Activated T-cell treated with anti-CD3 and anti-CD28 coated beads, Interleukin-2, amount 50 U/mL, for 24 hours (primary cell): ENCODE measurements around the gene NFE2L3.
"Not testable (repeated sequence)": the region's sequence is repeated elsewhere in the genome, so short reads cannot be mapped to it uniquely, and the experiment has no call there.

Experiments
- DNase-seq: peaks from one replicate; pipeline ENCODE4 v3.0.0-alpha.2; 2020
- H3K27ac Mint-ChIP-seq: 2 replicates; pipeline ENCODE4 v1.8.0; 2020; ENCODE audit warnings: mild to moderate bottlenecking, mixed read lengths
- H3K27me3 Mint-ChIP-seq: 2 replicates; pipeline ENCODE4 v1.8.0; 2020; ENCODE audit warnings: mixed read lengths
- H3K36me3 Mint-ChIP-seq: 2 replicates; pipeline ENCODE4 v1.8.0; 2020; ENCODE audit warnings: low read depth, mixed read lengths
- H3K4me1 Mint-ChIP-seq: 2 replicates; pipeline ENCODE4 v1.8.0; 2020; ENCODE audit warnings: low read depth, mixed read lengths
- H3K4me3 Mint-ChIP-seq: 2 replicates; pipeline ENCODE4 v1.8.0; 2020; ENCODE audit warnings: mild to moderate bottlenecking, moderate library complexity, mixed read lengths
- H3K9me3 Mint-ChIP-seq: 2 replicates; pipeline ENCODE4 v1.8.0; 2020; ENCODE audit warnings: mixed read lengths

The NFE2L3 gene

DNA sequence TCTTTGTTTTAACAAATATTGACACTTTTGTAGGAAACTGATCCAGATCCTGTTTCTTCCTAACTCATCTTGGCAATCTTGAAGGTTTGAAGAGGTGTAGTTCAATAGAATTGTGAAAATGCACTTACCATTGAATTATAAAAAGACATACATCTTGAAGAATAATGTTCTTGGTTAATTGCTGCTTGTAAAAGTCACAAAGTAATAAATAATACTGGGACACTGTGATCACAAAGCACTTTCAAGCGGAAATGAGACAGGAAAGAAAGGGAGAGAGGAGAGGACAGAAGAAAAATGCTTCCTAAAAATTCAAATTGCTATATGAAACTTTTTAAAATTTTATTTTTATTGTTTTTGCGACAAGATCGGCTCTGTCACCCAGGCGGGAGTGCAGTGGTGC lies 15.2 kb upstream of the NFE2L3 start:
- peaks cover 6% of the 10 kb centered on the region for H3K27me3 Mint-ChIP-seq
- no peaks in the 10 kb centered on the region for H3K9me3 Mint-ChIP-seq
- H3K4me1 Mint-ChIP-seq: no peaks in the 10 kb centered on the region
- DNase-seq: no peak
- no peak overlapping the region for H3K4me3 Mint-ChIP-seq
- no peak overlapping the region for H3K27ac Mint-ChIP-seq
- no peaks in the 10 kb centered on the region for H3K36me3 Mint-ChIP-seq

DNA sequence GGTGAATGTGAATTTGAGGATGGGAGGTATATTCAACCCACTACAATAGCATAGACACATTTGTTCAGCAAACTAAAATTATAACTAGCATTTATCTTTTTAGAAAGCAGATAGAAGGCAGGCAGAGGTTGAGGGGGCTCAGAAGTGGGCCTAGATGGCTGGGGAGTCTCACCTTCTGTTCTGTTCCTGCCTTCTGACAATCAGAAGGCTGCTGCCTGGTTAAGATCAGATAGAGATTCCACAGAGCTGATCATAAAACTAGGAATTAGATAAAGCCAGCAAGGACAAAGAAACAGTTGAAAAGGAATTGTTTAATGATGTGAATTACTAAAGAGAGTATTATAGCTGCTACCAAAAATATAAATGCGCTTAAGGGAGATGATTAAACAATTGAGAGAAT lies 11.6 kb upstream of the NFE2L3 start:
- Mint-ChIP-seq H3K36me3 (no peaks in the 10 kb centered on the region), H3K4me3 (no peak overlapping the region), H3K27me3 (peaks cover 3% of the 10 kb centered on the region), H3K27ac (no peak overlapping the region), H3K4me1 (no peaks in the 10 kb centered on the region), H3K9me3 (no peaks in the 10 kb centered on the region)
- no peak for DNase-seq

DNA sequence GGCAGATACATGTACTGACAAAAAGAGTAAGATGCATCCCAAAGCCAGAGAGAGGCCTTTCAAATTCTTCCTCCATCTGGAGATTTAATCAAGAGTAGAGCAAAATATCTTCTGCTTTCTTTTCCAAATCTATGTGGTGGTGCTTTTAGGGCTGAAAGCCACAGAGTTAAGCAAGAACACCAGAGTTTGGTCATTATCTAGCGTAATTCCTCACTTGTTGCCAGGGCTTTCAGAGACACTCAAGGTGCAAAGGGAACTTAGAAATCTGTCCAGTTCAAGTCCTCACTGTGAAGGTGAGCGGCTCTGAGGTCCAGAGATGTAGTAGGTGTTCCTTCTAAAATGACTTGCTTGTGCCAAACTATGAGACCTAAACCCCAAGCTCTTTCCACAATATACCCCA lies 10.9 kb upstream of the NFE2L3 start:
- H3K36me3 Mint-ChIP-seq: no peaks in the 10 kb centered on the region
- no peak for DNase-seq

DNA sequence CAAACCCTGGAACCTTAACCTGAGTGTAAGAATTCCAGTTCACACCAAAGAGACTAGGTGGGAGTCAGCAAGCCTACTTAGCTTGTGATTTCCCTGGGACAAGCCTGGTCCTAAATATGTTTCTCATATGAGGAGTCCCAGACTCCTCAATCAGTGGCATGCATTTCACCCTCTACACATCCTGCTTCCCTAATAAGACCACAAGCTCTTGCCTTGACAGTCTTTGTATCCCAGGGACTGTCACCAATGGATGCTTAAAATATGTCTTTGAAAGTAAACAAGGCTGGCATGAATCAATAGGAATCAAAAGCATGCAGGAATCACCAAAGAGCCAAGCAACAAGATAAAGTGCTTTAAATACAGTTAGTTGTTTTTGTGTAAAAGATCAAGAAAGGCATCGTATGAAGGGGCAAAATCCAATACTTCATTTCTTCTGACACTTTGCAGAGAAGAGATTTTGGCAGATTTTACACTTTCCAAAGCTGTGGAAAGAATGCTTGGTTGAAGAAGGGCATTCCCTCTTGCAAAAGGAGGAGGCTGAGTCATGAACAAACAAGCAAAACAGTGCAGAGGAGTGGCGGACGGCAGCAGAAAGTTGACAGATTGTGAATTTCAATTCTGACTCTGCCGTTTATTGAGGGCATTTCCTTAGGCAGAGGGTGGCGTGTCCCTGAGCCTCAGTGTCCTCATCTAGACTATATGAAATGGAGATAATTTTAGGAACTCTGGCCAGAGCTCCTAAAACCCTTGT lies 8.5 kb upstream of the NFE2L3 start:
- no peaks in the 10 kb centered on the region for H3K36me3 Mint-ChIP-seq
- H3K27me3 Mint-ChIP-seq: peaks cover 3% of the 10 kb centered on the region
- H3K4me1 Mint-ChIP-seq: no peaks in the 10 kb centered on the region
- DNase-seq: no peak
- H3K27ac Mint-ChIP-seq: no peak overlapping the region
- no peaks in the 10 kb centered on the region for H3K9me3 Mint-ChIP-seq
- no peak overlapping the region for H3K4me3 Mint-ChIP-seq

More for the DNA sequence above, 10.9 kb upstream of the NFE2L3 start:
- Mint-ChIP-seq H3K27me3 (peaks cover 3% of the 10 kb centered on the region), H3K4me1 (no peaks in the 10 kb centered on the region), H3K9me3 (no peaks in the 10 kb centered on the region), H3K27ac (no peak overlapping the region), H3K4me3 (no peak overlapping the region)

DNA sequence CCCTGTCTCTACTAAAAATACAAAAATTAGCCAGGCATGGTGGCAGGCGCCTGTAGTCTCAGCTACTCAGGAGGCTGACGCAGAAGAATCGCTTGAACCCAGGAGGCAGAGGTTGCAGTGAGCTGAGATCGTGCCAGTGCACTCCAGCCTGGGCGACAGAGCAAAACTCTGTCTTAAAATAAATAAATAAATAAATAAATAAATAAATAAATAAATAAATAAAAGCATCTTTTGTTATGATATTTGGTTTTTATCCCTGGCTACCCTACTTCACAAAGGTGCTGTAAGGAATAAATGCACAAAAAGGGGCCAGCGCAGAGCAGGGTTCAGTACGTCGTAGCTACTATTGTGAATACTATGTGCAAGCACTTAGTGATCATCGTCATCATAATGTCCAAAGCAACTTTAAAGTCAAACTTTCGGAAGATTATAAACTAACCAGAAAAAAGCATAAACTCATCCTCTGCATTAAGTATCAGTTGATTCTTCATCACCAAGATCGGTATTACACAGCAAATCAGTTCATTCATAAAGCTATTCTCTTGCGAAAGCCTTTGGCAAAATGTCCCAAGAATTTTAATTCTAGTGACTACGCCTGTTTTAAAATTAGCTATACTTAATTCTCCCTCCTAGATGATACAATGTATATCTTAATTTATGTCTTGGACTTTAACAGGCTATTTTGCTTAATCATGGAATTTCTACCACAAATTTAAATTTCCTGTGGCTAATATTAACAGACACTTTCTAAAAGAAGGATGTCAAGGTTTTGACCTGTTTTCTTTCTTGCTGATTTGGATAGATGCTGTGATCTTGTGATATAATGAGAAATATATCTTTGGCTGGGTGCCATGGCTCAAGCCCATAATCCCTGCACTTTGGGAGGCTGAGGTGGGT lies 7.6 kb upstream of the NFE2L3 start:
- Mint-ChIP-seq H3K9me3 (no peaks in the 10 kb centered on the region), H3K36me3 (no peaks in the 10 kb centered on the region), H3K27me3 (peaks cover 3% of the 10 kb centered on the region), H3K4me1 (no peaks in the 10 kb centered on the region), H3K27ac (no peak overlapping the region), H3K4me3 (no peak overlapping the region)
- DNase-seq: no peak

DNA sequence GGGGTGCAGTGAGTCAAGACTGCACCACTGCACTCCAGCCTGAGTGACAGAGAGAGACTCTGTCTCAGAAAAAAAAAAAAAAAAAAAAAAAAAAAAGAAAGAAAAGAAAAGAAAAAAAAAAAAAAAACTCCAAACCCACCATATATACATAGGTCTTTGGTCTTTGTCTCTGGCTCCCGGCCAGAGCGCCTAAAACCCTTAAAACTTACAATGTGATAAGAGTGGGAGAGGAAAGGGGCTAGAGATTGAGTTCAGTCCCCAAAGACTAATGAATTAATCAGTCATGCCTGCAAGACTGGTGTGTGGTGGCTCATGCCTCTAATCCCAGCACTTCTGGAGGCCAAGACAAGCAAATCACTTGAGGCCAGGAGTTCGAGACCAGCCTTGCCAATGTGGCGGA lies 6.8 kb upstream of the NFE2L3 start:
- Mint-ChIP-seq H3K9me3 (no peaks in the 10 kb centered on the region), H3K27me3 (peaks cover 3% of the 10 kb centered on the region), H3K36me3 (no peaks in the 10 kb centered on the region), H3K4me3 (no peak overlapping the region), H3K4me1 (no peaks in the 10 kb centered on the region), H3K27ac (no peak overlapping the region)
- no peak for DNase-seq

DNA sequence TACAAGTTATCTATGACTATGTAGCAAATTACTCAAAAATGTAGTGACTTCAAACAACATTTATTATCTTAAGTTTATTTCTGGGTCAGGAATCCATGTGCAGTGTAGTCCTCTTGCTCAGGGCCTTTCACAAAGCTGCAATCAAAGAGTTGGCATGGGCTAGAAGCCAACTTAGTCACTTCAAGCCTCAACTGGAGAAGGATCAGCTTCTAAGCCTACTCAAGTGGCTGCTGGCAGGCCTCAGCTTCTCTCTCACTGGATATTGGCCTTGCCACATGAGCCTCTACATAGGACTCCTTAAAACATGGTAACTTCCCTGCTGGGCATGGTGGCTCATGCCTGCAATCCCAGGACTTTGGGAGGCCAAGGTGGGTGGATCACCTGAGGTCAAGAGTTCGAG lies 5.0 kb upstream of the NFE2L3 start:
- Mint-ChIP-seq H3K27ac (no peak overlapping the region), H3K4me3 (no peak overlapping the region), H3K4me1 (peaks cover 15% of the 10 kb centered on the region), H3K36me3 (no peaks in the 10 kb centered on the region), H3K27me3 (peaks cover 3% of the 10 kb centered on the region), H3K9me3 (no peaks in the 10 kb centered on the region)
- DNase-seq: no peak

DNA sequence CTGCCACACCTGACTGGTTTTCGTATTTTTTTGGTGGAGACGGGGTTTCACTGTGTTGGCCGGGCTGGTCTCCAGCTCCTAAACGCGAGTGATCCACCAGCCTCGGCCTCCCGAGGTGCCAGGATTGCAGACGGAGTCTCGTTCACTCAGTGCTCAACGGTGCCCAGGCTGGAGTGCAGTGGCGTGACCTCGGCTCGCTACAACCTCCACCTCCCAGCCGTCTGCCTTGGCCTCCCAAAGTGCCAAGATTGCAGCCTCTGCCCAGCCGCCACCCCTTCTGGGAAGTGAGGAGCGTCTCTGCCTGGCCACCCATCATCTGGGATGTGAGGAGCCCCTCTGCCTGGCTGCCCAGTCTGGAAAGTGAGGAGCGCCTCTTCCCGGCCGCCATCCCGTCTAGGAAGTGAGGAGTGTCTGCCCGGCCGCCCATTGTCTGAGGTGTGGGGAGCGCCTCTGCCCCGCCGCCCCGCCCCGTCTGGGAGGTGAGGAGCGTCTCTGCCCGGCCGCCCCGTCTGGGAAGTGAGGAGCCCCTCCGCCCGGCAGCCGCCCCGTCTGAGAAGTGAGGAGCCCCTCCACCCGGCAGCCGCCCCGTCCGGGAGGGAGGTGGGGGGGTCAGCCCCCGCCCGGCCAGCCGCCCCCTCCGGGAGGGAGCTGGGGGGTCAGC lies 4.2 kb upstream of the NFE2L3 start:
- H3K4me3 Mint-ChIP-seq, DNase-seq, H3K27ac Mint-ChIP-seq, H3K27me3 Mint-ChIP-seq, H3K36me3 Mint-ChIP-seq, H3K9me3 Mint-ChIP-seq: not testable (repeated sequence)
- H3K4me1 Mint-ChIP-seq: peaks cover 15% of the 10 kb centered on the region

DNA sequence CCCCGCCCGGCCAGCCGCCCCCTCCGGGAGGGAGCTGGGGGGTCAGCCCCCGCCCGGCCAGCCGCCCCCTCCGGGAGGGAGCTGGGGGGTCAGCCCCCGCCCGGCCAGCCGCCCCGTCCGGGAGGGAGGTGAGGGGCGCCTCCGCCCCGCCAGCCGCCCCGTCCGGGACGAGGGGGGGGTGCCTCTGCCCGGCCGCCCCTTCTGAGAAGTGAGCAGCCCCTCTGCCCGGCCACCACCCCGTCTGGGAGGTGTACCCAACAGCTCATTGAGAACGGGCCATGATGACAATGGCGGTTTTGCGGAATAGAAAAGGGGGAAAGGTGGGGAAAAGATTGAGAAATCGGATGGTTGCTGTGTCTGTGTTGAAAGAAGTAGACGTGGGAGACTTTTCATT lies 3.7 kb upstream of the NFE2L3 start:
- DNase-seq, H3K4me3 Mint-ChIP-seq: not testable (repeated sequence)
- H3K4me1 Mint-ChIP-seq: peaks cover 18% of the 10 kb centered on the region

DNA sequence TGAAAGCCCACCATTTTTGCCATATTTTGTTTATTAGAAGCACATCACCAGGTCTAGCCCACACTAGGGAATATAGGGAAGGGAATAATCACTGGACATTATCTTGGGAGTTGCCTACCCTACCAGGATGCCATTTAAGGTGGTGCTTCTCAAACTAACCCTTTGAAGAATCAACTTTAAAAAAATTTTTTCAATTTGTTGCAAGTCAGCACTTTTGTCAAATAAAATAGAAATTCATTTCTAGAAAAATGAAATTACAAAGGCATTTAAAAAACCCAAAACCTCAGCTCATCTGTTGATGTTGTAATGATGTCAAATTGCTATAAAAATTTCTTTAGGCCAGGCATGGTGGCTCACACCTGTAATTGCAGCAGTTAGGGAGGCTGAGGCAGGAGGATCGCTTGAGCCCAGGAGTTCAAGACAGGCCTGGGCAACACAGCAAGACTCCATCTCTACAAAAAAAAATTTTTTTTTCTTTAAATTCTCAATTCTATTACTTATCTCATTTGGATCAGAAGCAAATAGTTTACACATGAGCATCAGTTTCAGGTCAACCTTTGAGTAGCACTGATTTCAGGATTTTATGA lies 2.5 kb upstream of the NFE2L3 start:
- Mint-ChIP-seq H3K4me1 (peaks cover 30% of the 10 kb centered on the region), H3K4me3 (no peak overlapping the region), H3K9me3 (no peaks in the 10 kb centered on the region), H3K36me3 (peaks cover 14% of the 10 kb centered on the region), H3K27me3 (no peaks in the 10 kb centered on the region), H3K27ac (no peak overlapping the region)
- no peak for DNase-seq

More for the DNA sequence above, 3.7 kb upstream of the NFE2L3 start:
- not testable (repeated sequence) for H3K9me3 Mint-ChIP-seq, H3K27ac Mint-ChIP-seq, H3K36me3 Mint-ChIP-seq, H3K27me3 Mint-ChIP-seq

DNA sequence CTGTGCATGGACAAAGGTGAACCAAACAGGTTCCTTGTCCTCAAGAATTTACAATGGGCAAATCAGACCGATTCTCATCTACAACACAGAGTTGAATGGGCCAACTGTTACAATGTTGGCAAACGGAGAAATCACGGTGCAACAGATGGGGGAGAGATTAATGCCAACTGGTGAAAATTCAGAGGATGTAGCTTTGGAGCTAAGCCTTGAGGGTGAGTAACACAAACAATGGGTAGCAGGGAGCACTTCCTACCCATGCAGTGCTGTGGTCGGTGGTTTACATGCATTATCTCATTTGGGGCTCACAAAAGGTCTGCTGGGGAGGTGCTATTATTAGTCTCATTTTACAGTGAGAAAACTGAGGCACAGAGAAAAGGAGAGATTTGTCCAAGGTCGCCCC lies 902 bp upstream of the NFE2L3 start:
- H3K9me3 Mint-ChIP-seq: no peaks in the 10 kb centered on the region
- H3K27ac Mint-ChIP-seq: peak overlapping the region; percentile 95
- no peaks in the 10 kb centered on the region for H3K27me3 Mint-ChIP-seq
- DNase-seq: no peak
- peaks cover 46% of the 10 kb centered on the region for H3K4me1 Mint-ChIP-seq
- H3K36me3 Mint-ChIP-seq: peaks cover 26% of the 10 kb centered on the region
- peak overlapping the region; percentile 81 for H3K4me3 Mint-ChIP-seq

DNA sequence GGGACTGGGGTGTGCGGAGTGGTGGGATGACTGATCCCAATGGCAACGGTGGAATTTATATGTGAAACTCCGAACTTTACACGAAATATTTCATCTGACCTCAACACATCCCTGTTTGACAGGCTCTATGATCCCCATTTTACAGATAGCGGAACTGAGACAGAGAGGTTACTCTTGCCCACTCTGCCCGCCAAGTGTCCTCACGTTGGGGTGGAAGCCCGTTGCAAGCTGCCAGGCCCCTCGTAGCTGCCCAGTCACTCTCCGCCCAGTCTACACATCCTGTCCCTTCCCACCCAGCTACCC lies 397 bp upstream of the NFE2L3 start:
- Mint-ChIP-seq H3K9me3 (no peaks in the 10 kb centered on the region), H3K4me3 (peak overlapping the region; percentile 81), H3K27me3 (no peaks in the 10 kb centered on the region), H3K27ac (peak overlapping the region; percentile 95), H3K36me3 (peaks cover 28% of the 10 kb centered on the region), H3K4me1 (peaks cover 51% of the 10 kb centered on the region)
- no peak for DNase-seq

DNA sequence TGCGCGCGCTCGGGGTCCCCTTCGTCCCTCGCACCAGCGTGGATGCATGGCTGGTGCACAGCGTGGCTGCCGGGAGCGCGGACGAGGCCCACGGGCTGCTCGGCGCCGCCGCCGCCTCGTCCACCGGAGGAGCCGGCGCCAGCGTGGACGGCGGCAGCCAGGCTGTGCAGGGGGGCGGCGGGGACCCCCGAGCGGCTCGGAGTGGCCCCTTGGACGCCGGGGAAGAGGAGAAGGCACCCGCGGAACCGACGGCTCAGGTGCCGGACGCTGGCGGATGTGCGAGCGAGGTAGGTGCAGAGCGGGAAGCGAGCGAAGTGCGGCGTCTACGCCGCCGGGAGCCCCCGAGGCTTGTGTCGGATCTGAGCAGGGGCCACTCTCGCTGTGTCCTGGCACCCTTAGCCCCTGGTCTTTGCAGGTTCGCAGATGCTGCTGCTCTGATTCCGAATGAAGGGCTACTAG lies 813 bp downstream of the NFE2L3 start:
- not testable (repeated sequence) for H3K27me3 Mint-ChIP-seq, H3K9me3 Mint-ChIP-seq
- H3K27ac Mint-ChIP-seq: peak overlapping the region; percentile 97
- peaks cover 63% of the 10 kb centered on the region for H3K4me1 Mint-ChIP-seq
- peak; percentile 72 for DNase-seq
- peak overlapping the region; percentile 89 for H3K4me3 Mint-ChIP-seq
- peaks cover 37% of the 10 kb centered on the region for H3K36me3 Mint-ChIP-seq

DNA sequence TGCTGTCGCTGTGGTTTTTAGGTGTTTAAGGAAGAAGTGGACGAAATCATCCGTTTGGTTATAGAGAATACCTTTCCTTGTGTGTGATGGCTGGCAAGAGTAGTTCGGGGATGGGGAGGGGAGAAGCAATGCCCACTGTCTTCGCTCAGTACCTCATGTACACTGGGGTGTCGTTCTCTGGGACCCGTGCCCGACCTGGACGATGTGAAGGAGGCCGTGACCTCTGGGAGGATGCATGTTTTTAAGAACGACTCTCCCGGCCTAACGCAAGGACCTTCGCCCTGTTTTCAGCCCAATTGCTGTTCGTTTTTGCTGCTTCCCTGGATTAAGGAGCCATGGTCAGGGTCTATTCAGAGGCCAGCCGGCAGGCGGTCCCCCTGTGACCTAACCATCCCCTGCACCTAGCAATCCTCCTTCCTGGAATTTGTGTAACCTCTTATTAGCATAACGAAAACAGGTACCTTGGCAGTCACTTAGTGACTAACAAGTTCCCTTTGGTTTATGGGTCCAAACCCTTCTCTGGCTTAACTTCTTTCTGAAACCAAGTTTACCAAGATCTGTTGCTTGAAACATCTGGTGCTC lies 1.3 kb downstream of the NFE2L3 start:
- H3K36me3 Mint-ChIP-seq: peaks cover 42% of the 10 kb centered on the region
- H3K4me1 Mint-ChIP-seq: peaks cover 69% of the 10 kb centered on the region
- DNase-seq: peak; percentile 74
- peak overlapping the region; percentile 97 for H3K27ac Mint-ChIP-seq
- H3K27me3 Mint-ChIP-seq: no peaks in the 10 kb centered on the region
- H3K9me3 Mint-ChIP-seq: peaks cover 3% of the 10 kb centered on the region
- H3K4me3 Mint-ChIP-seq: peak overlapping the region; percentile 89
